Thoracic aorta (tissue), 2 donors: Measurements from ENCODE around the gene TRAF3IP1. TPM values are rescaled to one million over a fixed set of nuclear protein-coding genes. Genes with fewer than 3 reads are reported as not detected.

Experiments used
- ATAC-seq: fragments of 150-250 bp; one replicate; pipeline ENCODE4 v1.8.0; 2017; ENCODE audit warnings: low read depth; ENCODE audit not compliant: insufficient number of reproducible peaks, low FRiP score
- DNase-seq: peaks from one replicate; pipeline ENCODE4 v3.0.0-alpha.2; 2020; ENCODE audit warnings: low spot score
- H3K27ac ChIP-seq, 2 donors: fragments of 200-600 bp; sonication (generic); 1 replicate in 1 of 2; 2 replicates in 1 of 2; pipeline ENCODE4 v1.5.1; 2016; ENCODE audit warnings: mild to moderate bottlenecking in 2 of 2, moderate library complexity in 2 of 2
- H3K27me3 ChIP-seq: fragments of 200-600 bp; sonication (generic); replicated peaks from 2 replicates; pipeline ENCODE4 v1.6.0; 2016; ENCODE audit warnings: mild to moderate bottlenecking; ENCODE audit not compliant: insufficient read depth
- H3K36me3 ChIP-seq: fragments of 200-600 bp; sonication (generic); one replicate; pipeline ENCODE4 v1.5.1; 2016
- H3K4me1 ChIP-seq, 2 donors: fragments of 200-600 bp; sonication (generic); 1 replicate in 1 of 2; 2 replicates in 1 of 2; pipeline versions ENCODE4 v1.5.1 to v1.6.0; 2016; ENCODE audit warnings: low read depth in 2 of 2, mild to moderate bottlenecking in 1 of 2; ENCODE audit not compliant: control insufficient read depth in 1 of 2
- H3K4me3 ChIP-seq: fragments of 200-600 bp; sonication (generic); 2 replicates; pipeline ENCODE4 v1.5.1; 2016; ENCODE audit warnings: mild to moderate bottlenecking
- H3K9me3 ChIP-seq: fragments of 200-600 bp; sonication (generic); 2 replicates; pipeline ENCODE4 v1.5.1; 2016
- CTCF ChIP-seq: fragments of 200-600 bp; sonication (generic); IDR thresholded peaks from one replicate; pipeline ENCODE4 v1.5.1; 2019; ENCODE audit warnings: antibody characterized with exemption
- total RNA-seq, 2 donors: library from RNA; depleted of rRNA; stranded (reverse); fragments of >200 nt; gene quantifications; one replicate each; pipeline versions ENCODE4 v1.1.0 to v1.2.3, GENCODE V29; 2016

TRAF3IP1 gene
- total RNA-seq, 2 donors from 2014 or later, result 19.4 to 23.7 TPM

GRCh38 chr2:238428866-238429265, 108.5 kb downstream of the TRAF3IP1 start:
- H3K27me3 ChIP-seq, result no peaks in the 10 kb centered on the region
- peaks cover 12 to 31% of the 10 kb centered on the region in 2 donors for H3K4me1 ChIP-seq
- no peak for TF ChIP-seq CTCF
- H3K36me3 ChIP-seq, result peaks cover 2% of the 10 kb centered on the region
- DNase-seq (no peak), ATAC-seq (no peak)
- H3K9me3 ChIP-seq, result no peaks in the 10 kb centered on the region
- no peak overlapping the region for H3K27ac ChIP-seq
- no peak overlapping the region for H3K4me3 ChIP-seq

GRCh38 chr2:238430781-238431180, 110.5 kb downstream of the TRAF3IP1 start:
- Histone ChIP-seq H3K4me1 (peaks cover 10 to 28% of the 10 kb centered on the region in 2 donors), H3K4me3 (no peak overlapping the region), H3K36me3 (peaks cover 20% of the 10 kb centered on the region), H3K27me3 (no peaks in the 10 kb centered on the region), H3K9me3 (no peaks in the 10 kb centered on the region), H3K27ac (no peak overlapping the region)
- DNase-seq, result no peak
- ATAC-seq, result no peak
- TF ChIP-seq CTCF, result no peak

GRCh38 chr2:238431456-238431855, 111.1 kb downstream of the TRAF3IP1 start:
- ATAC-seq (no peak), DNase-seq (no peak)
- H3K4me3 ChIP-seq, result no peak overlapping the region
- H3K27ac ChIP-seq, result no peak overlapping the region
- H3K36me3 ChIP-seq, result peaks cover 21% of the 10 kb centered on the region
- no peak for TF ChIP-seq CTCF
- no peaks in the 10 kb centered on the region for H3K9me3 ChIP-seq
- H3K27me3 ChIP-seq, result no peaks in the 10 kb centered on the region
- H3K4me1 ChIP-seq, result peaks cover 7 to 23% of the 10 kb centered on the region in 2 donors

GRCh38 chr2:238433300-238433915, 113.1 kb downstream of the TRAF3IP1 start:
- no peak for DNase-seq
- peaks cover 25% of the 10 kb centered on the region for H3K36me3 ChIP-seq
- ATAC-seq, result no peak

More at GRCh38 chr2:238433300-238433915, 113.1 kb downstream of the TRAF3IP1 start:
- Histone ChIP-seq H3K27me3 (no peaks in the 10 kb centered on the region), H3K9me3 (no peaks in the 10 kb centered on the region), H3K4me1 (peaks cover 2 to 12% of the 10 kb centered on the region in 2 donors), H3K4me3 (no peak overlapping the region), H3K27ac (no peak overlapping the region)
- TF ChIP-seq CTCF, result no peak
